HCT116 (cell line): Measurements from ENCODE around the gene CES4A.

Experiments used
- CTCF ChIP-seq, 3 experiments: fragments of 200-600 bp in 1 of 3; sonication (generic) in 1 of 3; IDR thresholded peaks in 2 of 3; conservative IDR thresholded peaks in 1 of 3; 2 replicates each; pipeline ENCODE4 v1.5.1; 2012 to 2017; ENCODE audit warnings: low read depth in 2 of 3, low read length in 2 of 3, antibody characterized with exemption in 1 of 3, borderline replicate concordance in 1 of 3, control low read depth in 1 of 3, mild to moderate bottlenecking in 1 of 3, mixed read lengths in 1 of 3, mixed run types in 1 of 3, moderate library complexity in 1 of 3; ENCODE audit not compliant: insufficient read depth in 1 of 3
- EZH2 ChIP-seq: fragments of 200-600 bp; sonication (generic); IDR thresholded peaks from 2 replicates; pipeline ENCODE4 v1.6.1; 2017; ENCODE audit warnings: antibody characterized with exemption, mixed run types
- JUND ChIP-seq: IDR thresholded peaks from 2 replicates; pipeline ENCODE4 v1.6.1; 2012
- POLR2A ChIP-seq: IDR thresholded peaks from 2 replicates; pipeline ENCODE4 v1.7.0; 2011; ENCODE audit warnings: borderline replicate concordance; ENCODE audit not compliant: insufficient read depth, insufficient read length; ENCODE audit errors: extremely low read depth
- POLR2AphosphoS5 ChIP-seq: IDR thresholded peaks from 2 replicates; pipeline ENCODE4 v1.6.1; 2011; ENCODE audit warnings: mild to moderate bottlenecking, low read depth, low read length, moderate library complexity
- SIN3A ChIP-seq: IDR thresholded peaks from 2 replicates; pipeline ENCODE4 v1.6.1; 2012; ENCODE audit warnings: low read depth
- SP1 ChIP-seq: IDR thresholded peaks from 2 replicates; pipeline ENCODE4 v1.6.1; 2012; ENCODE audit warnings: low read depth
- ZBTB33 ChIP-seq: IDR thresholded peaks from 2 replicates; pipeline ENCODE4 v1.6.1; 2011; ENCODE audit warnings: mild to moderate bottlenecking, low read length, moderate library complexity; ENCODE audit not compliant: insufficient replicate concordance; ENCODE audit errors: extremely low read depth
- TF ChIP-seq, protein P1 (sequence below): IDR thresholded peaks from 2 replicates; pipeline ENCODE4 v1.6.1; 2012
- TF ChIP-seq, protein P2 (sequence below): IDR thresholded peaks from 2 replicates; pipeline ENCODE4 v1.6.1; 2012; ENCODE audit warnings: low read depth

- TF ChIP-seq ZBTB33 = no peak
- no peak for TF ChIP-seq CTCF (IDR thresholded peaks at IDR 0.05 in 2 of 3, conservative IDR thresholded peaks at IDR 0.05 in 1 of 3; ENCODE audit: borderline replicate concordance in 1 of 3, insufficient read depth in 1 of 3, low read depth in 2 of 3, low read length in 2 of 3)
- TF ChIP-seq EZH2 = no peak
- TF ChIP-seq SP1 = no peak
- TF ChIP-seq, protein P1, sequence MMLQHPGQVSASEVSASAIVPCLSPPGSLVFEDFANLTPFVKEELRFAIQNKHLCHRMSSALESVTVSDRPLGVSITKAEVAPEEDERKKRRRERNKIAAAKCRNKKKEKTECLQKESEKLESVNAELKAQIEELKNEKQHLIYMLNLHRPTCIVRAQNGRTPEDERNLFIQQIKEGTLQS = no peak
- TF ChIP-seq JUND = no peak
- no peak for TF ChIP-seq POLR2A
- no peak for TF ChIP-seq SIN3A
- TF ChIP-seq, protein P2, sequence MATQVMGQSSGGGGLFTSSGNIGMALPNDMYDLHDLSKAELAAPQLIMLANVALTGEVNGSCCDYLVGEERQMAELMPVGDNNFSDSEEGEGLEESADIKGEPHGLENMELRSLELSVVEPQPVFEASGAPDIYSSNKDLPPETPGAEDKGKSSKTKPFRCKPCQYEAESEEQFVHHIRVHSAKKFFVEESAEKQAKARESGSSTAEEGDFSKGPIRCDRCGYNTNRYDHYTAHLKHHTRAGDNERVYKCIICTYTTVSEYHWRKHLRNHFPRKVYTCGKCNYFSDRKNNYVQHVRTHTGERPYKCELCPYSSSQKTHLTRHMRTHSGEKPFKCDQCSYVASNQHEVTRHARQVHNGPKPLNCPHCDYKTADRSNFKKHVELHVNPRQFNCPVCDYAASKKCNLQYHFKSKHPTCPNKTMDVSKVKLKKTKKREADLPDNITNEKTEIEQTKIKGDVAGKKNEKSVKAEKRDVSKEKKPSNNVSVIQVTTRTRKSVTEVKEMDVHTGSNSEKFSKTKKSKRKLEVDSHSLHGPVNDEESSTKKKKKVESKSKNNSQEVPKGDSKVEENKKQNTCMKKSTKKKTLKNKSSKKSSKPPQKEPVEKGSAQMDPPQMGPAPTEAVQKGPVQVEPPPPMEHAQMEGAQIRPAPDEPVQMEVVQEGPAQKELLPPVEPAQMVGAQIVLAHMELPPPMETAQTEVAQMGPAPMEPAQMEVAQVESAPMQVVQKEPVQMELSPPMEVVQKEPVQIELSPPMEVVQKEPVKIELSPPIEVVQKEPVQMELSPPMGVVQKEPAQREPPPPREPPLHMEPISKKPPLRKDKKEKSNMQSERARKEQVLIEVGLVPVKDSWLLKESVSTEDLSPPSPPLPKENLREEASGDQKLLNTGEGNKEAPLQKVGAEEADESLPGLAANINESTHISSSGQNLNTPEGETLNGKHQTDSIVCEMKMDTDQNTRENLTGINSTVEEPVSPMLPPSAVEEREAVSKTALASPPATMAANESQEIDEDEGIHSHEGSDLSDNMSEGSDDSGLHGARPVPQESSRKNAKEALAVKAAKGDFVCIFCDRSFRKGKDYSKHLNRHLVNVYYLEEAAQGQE = no peak
- no peak for TF ChIP-seq POLR2AphosphoS5
Observed at GRCh38 chr16:67000384-67001351, 12.3 kb downstream of the CES4A start.
